Right lobe of liver (tissue), 6 donors: ENCODE results near the gene ACSS1. TPM values are rescaled to one million over a fixed set of nuclear protein-coding genes. Genes with fewer than 3 reads are reported as not detected.

ENCODE experiments used
- ATAC-seq, 4 donors: fragments of 200-7000 bp; cut with Tn5 transposase; one replicate each; pipeline ENCODE4 v1.9.1; 2020; ENCODE audit warnings: mild to moderate bottlenecking in 4 of 4, moderate library complexity in 4 of 4
- DNase-seq, 3 donors: peaks; one replicate each; pipeline ENCODE4 v3.0.0-alpha.2; 2020
- H3K27ac ChIP-seq, 3 donors: fragments of 200-600 bp; one replicate each; pipeline ENCODE4 v1.8.0; 2022
- H3K27me3 ChIP-seq, 2 donors: fragments of 200-600 bp; one replicate each; pipeline ENCODE4 v1.8.0; 2022
- H3K36me3 ChIP-seq, 4 donors: fragments of 200-600 bp; sonication (generic) in 1 of 4; one replicate each; pipeline versions ENCODE4 v1.5.1 to v1.8.0; 2017 to 2022; ENCODE audit warnings: control low read depth in 1 of 4
- H3K4me1 ChIP-seq, 4 donors: fragments of 200-600 bp; sonication (generic) in 1 of 4; one replicate each; pipeline versions ENCODE4 v1.5.1 to v1.8.0; 2017 to 2022; ENCODE audit warnings: control low read depth in 1 of 4
- H3K4me3 ChIP-seq, 3 donors: fragments of 200-600 bp; one replicate each; pipeline ENCODE4 v1.8.0; 2022
- H3K9me3 ChIP-seq, 4 donors: fragments of 200-600 bp; sonication (generic) in 1 of 4; one replicate each; pipeline versions ENCODE4 v1.5.1 to v1.8.0; 2017 to 2022; ENCODE audit warnings: control low read depth in 1 of 4
- CTCF ChIP-seq, 4 donors: fragments of 200-600 bp in 3 of 4; fragments of 450-650 bp in 1 of 4; IDR thresholded peaks; one replicate each; pipeline versions ENCODE4 v1.5.1 to v1.8.0; 2016 to 2022; ENCODE audit warnings: antibody characterized with exemption in 4 of 4, mild to moderate bottlenecking in 2 of 4
- POLR2A ChIP-seq: fragments of 450-650 bp; IDR thresholded peaks from one replicate; pipeline ENCODE4 v1.6.1; 2017; ENCODE audit warnings: antibody characterized with exemption, mild to moderate bottlenecking
- WGBS: methylation state at CpG from one replicate; pipeline ENCODE4 v1.1.6; 2018; ENCODE audit warnings: low coverage, low lambda C conversion rate; ENCODE audit not compliant: insufficient coverage; ENCODE audit errors: missing lambda C conversion rate; 5-methylcytosine and 5-hydroxymethylcytosine counted together
- intact Hi-C, 2 donors: fragments of 100-400 bp; cut with DNase I; formaldehyde crosslinking; loops; one replicate each; pipeline versions ENCODE4 v1.11.2 to v1.14.1; 2022
- total RNA-seq, 6 experiments: library from RNA; depleted of rRNA in 2 of 6; stranded (reverse); fragments of >200 nt in 2 of 6; fragmentation: NEBNext Ultra II Directional in 3 of 6; extraction: Animal tissue kit (Norgen Biotek cat#: 25700) in 3 of 6; gene quantifications; one replicate each; pipeline versions ENCODE4 v1.1.0 to v1.2.4, GENCODE V29; 2016 to 2023
- donor health status: DM: no; HTN: yes; CAD: no.
- donor health status: DM: no; HTN: no; CAD: no.
- donor health status: DM: no; HTN: no; CAD: no.
- donor health status: DM: no; HTN: yes; CAD: no.
- donor health status: DM: no; HTN: yes; CAD: no.

Gene ACSS1
- total RNA-seq, 6 experiments from 2014 or later, result 3.5 to 9.1 (median 6.3) TPM

- H3K27ac ChIP-seq, result no peak overlapping the region
- no peak for DNase-seq
- no peaks in the 10 kb centered on the region for H3K9me3 ChIP-seq
- ATAC-seq, result no peak
- no peak overlapping the region for H3K4me3 ChIP-seq
- H3K27me3 ChIP-seq, result no peaks in the 10 kb centered on the region
- intact Hi-C loops, result no loop called here
- H3K4me1 ChIP-seq, result no peaks in the 10 kb centered on the region
- peaks cover 0 to 92% (median 44%) of the 10 kb centered on the region in 4 donors for H3K36me3 ChIP-seq
- TF ChIP-seq POLR2A (no peak), CTCF (IDR thresholded peaks at IDR 0.05) (no peak)
- WGBS, result 93% methylated on average over 3 of the region's 21 CpGs
Measured at GRCh38 chr20:24963672-24964505, 94.0 kb downstream of the ACSS1 start.

DNA sequence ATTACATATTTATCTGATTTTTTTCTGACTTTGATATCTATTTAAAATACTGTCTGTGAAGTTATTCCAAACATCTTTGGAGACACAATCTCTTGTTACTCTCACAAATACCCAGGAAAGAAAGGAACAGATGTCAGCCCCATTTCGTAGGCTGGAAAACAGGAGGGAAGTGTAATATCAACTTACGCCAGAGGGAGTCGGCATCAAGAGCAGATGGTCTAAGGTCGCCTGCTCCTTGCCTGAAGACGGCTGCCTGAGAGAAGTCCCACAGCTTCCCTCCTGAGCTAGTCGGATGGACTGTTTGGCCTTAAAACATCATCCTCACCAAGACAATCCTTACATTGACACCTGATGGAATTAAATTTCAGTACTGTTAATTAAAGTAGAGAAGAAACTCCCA, 95.4 kb downstream of the ACSS1 start:
- Histone ChIP-seq H3K4me3 (no peak overlapping the region), H3K27me3 (no peaks in the 10 kb centered on the region), H3K4me1 (no peaks in the 10 kb centered on the region), H3K27ac (no peak overlapping the region), H3K9me3 (no peaks in the 10 kb centered on the region), H3K36me3 (peaks cover 0 to 89% (median 46%) of the 10 kb centered on the region in 4 donors)
- no peak for ATAC-seq
- 76% methylated on average over 5 of the region's 6 CpGs for WGBS
- DNase-seq, result no peak
- intact Hi-C loops, result no loop called here
- TF ChIP-seq POLR2A (no peak), CTCF (IDR thresholded peaks at IDR 0.05) (no peak)

DNA sequence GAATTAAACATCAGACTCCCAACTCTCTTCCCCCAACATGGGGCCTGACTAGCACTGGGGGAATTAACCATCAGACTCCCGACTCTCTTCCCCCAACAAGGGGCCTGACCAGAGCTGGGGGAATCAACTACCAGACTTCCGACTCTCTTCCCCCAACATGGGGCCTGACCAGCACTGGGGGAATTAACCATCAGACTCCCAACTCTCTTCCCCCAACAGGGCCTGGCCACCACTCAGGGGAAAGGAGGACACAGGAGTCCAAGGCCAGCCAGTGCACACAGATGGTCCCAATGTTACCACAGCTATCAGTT, 95.8 kb downstream of the ACSS1 start:
- no peak overlapping the region for H3K27ac ChIP-seq
- intact Hi-C loops, result no loop called here
- TF ChIP-seq POLR2A, result no peak
- no peak for TF ChIP-seq CTCF (IDR thresholded peaks at IDR 0.05)
- ATAC-seq, result no peak
- 100% methylated on average over 1 of the region's 2 CpGs for WGBS
- H3K4me1 ChIP-seq, result no peaks in the 10 kb centered on the region
- H3K9me3 ChIP-seq, result no peaks in the 10 kb centered on the region
- H3K4me3 ChIP-seq, result no peak overlapping the region
- no peak for DNase-seq
- H3K36me3 ChIP-seq, result peaks cover 0 to 89% (median 48%) of the 10 kb centered on the region in 4 donors
- no peaks in the 10 kb centered on the region for H3K27me3 ChIP-seq

DNA sequence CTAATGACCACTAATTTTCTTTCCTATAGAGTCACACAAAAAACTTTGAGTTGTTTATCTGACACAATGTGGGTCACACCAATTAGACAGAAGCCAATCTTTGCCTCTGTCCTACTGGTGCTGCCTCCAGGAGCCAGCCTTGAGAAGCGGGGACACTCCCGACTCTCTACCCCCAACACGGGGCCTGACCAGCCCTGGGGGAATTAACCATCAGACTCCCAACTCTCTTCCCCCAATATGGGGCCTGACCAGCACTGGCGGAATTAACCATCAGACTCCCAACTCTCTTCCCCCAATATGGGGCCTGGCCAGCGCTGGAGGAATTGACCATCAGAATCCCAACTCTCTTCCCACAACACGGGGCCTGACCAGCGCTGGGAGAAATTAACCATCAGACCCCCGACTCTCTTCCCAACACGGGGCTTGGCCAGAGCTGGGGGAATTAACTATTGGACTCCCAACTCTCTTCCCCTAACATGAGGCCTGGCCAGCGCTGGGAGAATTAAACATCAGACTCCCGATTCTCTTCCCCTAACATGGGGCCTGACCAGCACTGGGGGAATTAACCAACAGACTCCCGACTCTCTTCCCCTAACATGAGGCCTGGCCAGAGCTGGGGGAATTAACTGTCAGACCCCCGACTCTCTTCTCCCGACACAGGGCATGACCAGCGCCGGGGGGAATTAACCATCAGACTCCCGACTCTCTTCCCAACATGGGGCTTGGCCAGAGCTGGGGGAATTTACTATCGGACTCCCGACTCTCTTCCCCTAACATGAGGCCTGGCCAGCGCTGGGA, 96.4 kb downstream of the ACSS1 start:
- Histone ChIP-seq H3K27me3 (no peaks in the 10 kb centered on the region), H3K9me3 (no peaks in the 10 kb centered on the region), H3K27ac (no peak overlapping the region), H3K4me1 (no peaks in the 10 kb centered on the region), H3K4me3 (no peak overlapping the region), H3K36me3 (peaks cover 0 to 84% (median 45%) of the 10 kb centered on the region in 4 donors)
- WGBS, result 90% methylated on average over 7 of the region's 20 CpGs
- no peak for TF ChIP-seq POLR2A
- peak in 1 of 4 donors; percentile 10 for ATAC-seq
- intact Hi-C loops, result no loop called here
- no peak for DNase-seq

- Histone ChIP-seq H3K4me1 (no peaks in the 10 kb centered on the region), H3K9me3 (no peaks in the 10 kb centered on the region), H3K27ac (no peak overlapping the region), H3K4me3 (no peak overlapping the region), H3K36me3 (peaks cover 0 to 78% (median 43%) of the 10 kb centered on the region in 4 donors), H3K27me3 (no peaks in the 10 kb centered on the region)
- intact Hi-C loops, result no loop called here
- TF ChIP-seq POLR2A (no peak), CTCF (IDR thresholded peaks at IDR 0.05) (no peak)
- WGBS, result 63% methylated on average over 2 of the region's 2 CpGs
- ATAC-seq, result peak in 1 of 4 donors; percentile 35
- DNase-seq, result no peak
Measured at GRCh38 chr20:24960861-24961260, 97.1 kb downstream of the ACSS1 start.
